ENCODE data around the gene NR2C1. TPM values are rescaled to one million over a fixed set of nuclear protein-coding genes. Genes with fewer than 3 reads are reported as not detected.
"Not testable (repeated sequence)": the region's sequence is repeated elsewhere in the genome, so short reads cannot be mapped to it uniquely, and the experiment has no call there.

The NR2C1 gene
- total RNA-seq, 2 experiments from 2014 or later = 38.4 to 46.5 TPM

- POLR2A ChIA-PET = no interaction called here
- Mint-ChIP-seq H3K27ac (peak overlapping the region; percentile 14), H3K9me3 (peaks cover 17% of the 10 kb centered on the region), H3K36me3 (peaks cover 17% of the 10 kb centered on the region), H3K27me3 (no peaks in the 10 kb centered on the region), H3K4me3 (no peak overlapping the region), H3K4me1 (peaks cover 12% of the 10 kb centered on the region)
- no peak for DNase-seq
- no peak for ATAC-seq (ENCODE audit: low read depth)
These were observed 67.2 kb downstream of the NR2C1 start for GRCh38 chr12:95006206-95006605.

DNA sequence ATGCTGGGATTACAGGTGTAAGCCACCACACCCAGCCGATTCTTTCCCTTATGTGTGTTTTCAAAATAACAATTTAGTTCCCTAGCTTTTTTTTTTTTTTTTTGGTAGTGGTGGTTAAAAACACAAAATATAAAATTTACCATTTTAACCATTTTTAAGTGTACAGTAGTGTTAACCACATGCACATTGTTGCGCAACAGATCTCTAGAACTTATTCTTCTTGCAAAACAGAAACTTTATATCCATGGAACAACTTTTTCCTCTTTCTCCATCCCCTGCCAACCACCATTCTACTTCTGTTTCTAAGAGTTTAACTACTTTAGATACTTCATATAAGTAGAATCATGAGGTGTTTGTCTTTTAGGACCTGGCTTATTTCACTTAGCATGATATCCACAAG lies 68.8 kb downstream of the NR2C1 start:
- Mint-ChIP-seq H3K9me3 (peaks cover 13% of the 10 kb centered on the region), H3K36me3 (peaks cover 22% of the 10 kb centered on the region), H3K4me1 (peaks cover 22% of the 10 kb centered on the region), H3K4me3 (peak overlapping the region; percentile 20), H3K27me3 (no peaks in the 10 kb centered on the region), H3K27ac (no peak overlapping the region)
- DNase-seq = no peak
- POLR2A ChIA-PET = interaction anchor here (0.7 to 1.8 kb wide), 2 partner anchors 15 to 387 kb away, joined by 3 to 18 read pairs; no protein-coding TSS in a partner anchor
- ATAC-seq (ENCODE audit: low read depth) = no peak

- peaks cover 13% of the 10 kb centered on the region for H3K9me3 Mint-ChIP-seq
- H3K27ac Mint-ChIP-seq = peak overlapping the region; percentile 88
- no peaks in the 10 kb centered on the region for H3K27me3 Mint-ChIP-seq
- DNase-seq = no peak
- peaks cover 26% of the 10 kb centered on the region for H3K36me3 Mint-ChIP-seq
- ATAC-seq (ENCODE audit: low read depth) = no peak
- POLR2A ChIA-PET = interaction anchor here (0.5 to 1.8 kb wide), 12 partner anchors 8 to 386 kb away, joined by 3 to 18 read pairs (median 4); partner anchors contain the start of gene NR2C1
- peak overlapping the region; percentile 92 for H3K4me3 Mint-ChIP-seq
- peaks cover 29% of the 10 kb centered on the region for H3K4me1 Mint-ChIP-seq
These were observed 69.5 kb downstream of the NR2C1 start for GRCh38 chr12:95003921-95004272.

GRCh38 chr12:95003213-95003920 lies 70.1 kb downstream of the NR2C1 start, which contains the start of gene NDUFA12:
Gene NDUFA12, minus strand, starts transcription at chr12:95003697. Its CDS starts 17 bp downstream, at chr12:95003680.
- peaks cover 13% of the 10 kb centered on the region for H3K9me3 Mint-ChIP-seq
- H3K27ac Mint-ChIP-seq = peak within 1 kb of the TSS; percentile 88

GRCh38 chr12:95002754-95003153 lies 70.7 kb downstream of the NR2C1 start:
- Mint-ChIP-seq H3K27me3 (no peaks in the 10 kb centered on the region), H3K4me3 (peak overlapping the region; percentile 92), H3K27ac (peak overlapping the region; percentile 88), H3K9me3 (peaks cover 13% of the 10 kb centered on the region), H3K4me1 (peaks cover 35% of the 10 kb centered on the region), H3K36me3 (peaks cover 33% of the 10 kb centered on the region)
- no peak for DNase-seq
- POLR2A ChIA-PET = interaction anchor here (0.8 to 1.8 kb wide), 5 partner anchors 9 to 70 kb away, joined by 4 to 18 read pairs (median 7); partner anchors contain the start of gene NR2C1
- ATAC-seq (ENCODE audit: low read depth) = no peak

More at GRCh38 chr12:95003213-95003920, 70.1 kb downstream of the NR2C1 start, which contains the start of gene NDUFA12:
- POLR2A ChIA-PET = interaction anchor here (0.5 to 1.8 kb wide), 12 partner anchors 9 to 247 kb away, joined by 3 to 18 read pairs (median 4); partner anchors contain the start of gene NR2C1
- DNase-seq (peak; percentile 96), ATAC-seq (ENCODE audit: low read depth) (peak; percentile 99)
- peaks cover 30% of the 10 kb centered on the region for H3K36me3 Mint-ChIP-seq
- H3K4me3 Mint-ChIP-seq = peak within 1 kb of the TSS; percentile 92
- H3K4me1 Mint-ChIP-seq = peaks cover 32% of the 10 kb centered on the region
- H3K27me3 Mint-ChIP-seq = no peaks in the 10 kb centered on the region

DNA sequence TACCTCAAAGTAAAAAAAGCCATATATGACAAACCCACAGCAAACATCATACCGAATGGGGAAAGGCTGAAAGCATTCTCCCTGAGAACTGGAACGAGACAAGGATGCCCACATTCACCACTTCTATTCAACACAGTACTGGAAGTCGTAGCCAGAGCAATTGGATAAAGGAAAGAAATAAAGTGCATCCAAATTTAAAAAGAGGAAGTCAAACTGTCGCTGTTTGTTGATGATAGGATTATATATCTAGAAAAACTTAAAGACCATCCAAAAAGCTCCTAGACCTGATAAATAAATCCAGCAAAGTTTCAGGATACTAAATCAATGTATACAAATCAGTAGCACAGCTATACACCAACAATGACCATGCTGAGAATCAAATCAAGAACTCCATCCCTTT lies 75.1 kb downstream of the NR2C1 start:
- peaks cover 31% of the 10 kb centered on the region for H3K36me3 Mint-ChIP-seq
- no peaks in the 10 kb centered on the region for H3K9me3 Mint-ChIP-seq
- ATAC-seq (ENCODE audit: low read depth) = no peak
- no peak for DNase-seq
- no peak overlapping the region for H3K27ac Mint-ChIP-seq
- peaks cover 28% of the 10 kb centered on the region for H3K4me1 Mint-ChIP-seq
- H3K27me3 Mint-ChIP-seq = no peaks in the 10 kb centered on the region
- POLR2A ChIA-PET = no interaction called here
- H3K4me3 Mint-ChIP-seq = no peak overlapping the region

GRCh38 chr12:94997726-94998125 lies 75.7 kb downstream of the NR2C1 start:
- no peaks in the 10 kb centered on the region for H3K9me3 Mint-ChIP-seq
- ATAC-seq (ENCODE audit: low read depth) (no peak), DNase-seq (no peak)
- H3K27ac Mint-ChIP-seq = no peak overlapping the region
- peaks cover 31% of the 10 kb centered on the region for H3K36me3 Mint-ChIP-seq
- POLR2A ChIA-PET = no interaction called here
- peaks cover 28% of the 10 kb centered on the region for H3K4me1 Mint-ChIP-seq
- no peaks in the 10 kb centered on the region for H3K27me3 Mint-ChIP-seq
- no peak overlapping the region for H3K4me3 Mint-ChIP-seq

DNA sequence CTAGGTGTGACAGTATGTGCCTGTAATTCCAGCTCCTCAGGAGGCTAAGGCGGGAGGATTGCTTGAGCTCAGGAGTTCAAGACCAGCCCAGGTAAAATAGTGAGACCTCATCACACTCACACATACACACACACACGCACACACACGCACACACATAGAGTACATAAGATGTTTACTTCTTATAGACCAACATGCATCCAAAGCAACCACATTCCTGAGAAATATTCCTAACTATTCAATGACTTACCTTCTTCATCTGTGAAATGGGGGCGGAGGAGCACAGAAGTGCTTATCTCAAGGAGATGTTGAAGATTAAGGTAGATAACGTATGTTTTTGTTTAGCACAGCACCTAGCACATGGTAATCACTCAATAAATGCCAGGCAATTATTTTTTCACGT lies 76.4 kb downstream of the NR2C1 start:
- Mint-ChIP-seq H3K9me3 (no peaks in the 10 kb centered on the region), H3K27ac (no peak overlapping the region), H3K4me3 (no peak overlapping the region), H3K27me3 (no peaks in the 10 kb centered on the region), H3K4me1 (peaks cover 25% of the 10 kb centered on the region), H3K36me3 (peaks cover 31% of the 10 kb centered on the region)
- POLR2A ChIA-PET = no interaction called here
- ATAC-seq (ENCODE audit: low read depth) = no peak
- DNase-seq = no peak

DNA sequence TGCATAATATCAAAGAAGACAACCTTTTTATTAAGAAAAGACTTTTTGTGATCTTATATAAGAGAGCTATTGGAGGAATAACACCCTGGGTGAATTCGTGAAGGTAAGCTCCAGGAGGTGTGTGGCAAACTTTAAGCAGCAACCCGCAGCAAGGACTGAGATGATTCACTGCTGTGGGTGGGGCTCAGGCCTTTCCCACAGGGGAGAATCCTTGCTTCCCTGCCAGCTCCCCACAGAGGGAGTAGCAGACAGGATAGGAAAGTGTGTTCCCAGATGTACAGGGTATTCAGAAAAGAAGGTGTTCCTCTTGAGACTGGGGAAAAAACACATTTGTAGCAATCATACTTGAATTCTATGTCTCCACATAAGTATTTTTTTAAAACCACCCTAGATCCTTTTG lies 79.1 kb downstream of the NR2C1 start:
- POLR2A ChIA-PET = interaction anchor here (0.7 to 1.3 kb wide), 2 partner anchors 9 kb away, joined by 3 to 4 read pairs; partner anchors contain the start of gene NDUFA12
- Mint-ChIP-seq H3K27ac (no peak overlapping the region), H3K4me3 (no peak overlapping the region)

GRCh38 chr12:94993855-94994254 lies 79.6 kb downstream of the NR2C1 start:
- not testable (repeated sequence) for H3K27me3 Mint-ChIP-seq; H3K9me3 Mint-ChIP-seq; DNase-seq; ATAC-seq (ENCODE audit: low read depth); H3K27ac Mint-ChIP-seq; H3K4me3 Mint-ChIP-seq
- Mint-ChIP-seq H3K4me1 (peaks cover 24% of the 10 kb centered on the region), H3K36me3 (peaks cover 25% of the 10 kb centered on the region)
- POLR2A ChIA-PET = interaction anchor here (0.7 to 1.3 kb wide), 2 partner anchors 9 to 10 kb away, joined by 3 to 4 read pairs; partner anchors contain the start of gene NDUFA12

More for the DNA sequence above, 79.1 kb downstream of the NR2C1 start:
- DNase-seq (no peak), ATAC-seq (ENCODE audit: low read depth) (no peak)
- Mint-ChIP-seq H3K9me3 (no peaks in the 10 kb centered on the region), H3K4me1 (peaks cover 24% of the 10 kb centered on the region), H3K27me3 (no peaks in the 10 kb centered on the region), H3K36me3 (peaks cover 25% of the 10 kb centered on the region)

GRCh38 chr12:94990222-94990621 lies 83.2 kb downstream of the NR2C1 start:
- ATAC-seq (ENCODE audit: low read depth) (peak; percentile 28), DNase-seq (no peak)
- POLR2A ChIA-PET = interaction anchor here (1.0 to 3.2 kb wide), 2 partner anchors 13 to 83 kb away, joined by 3 to 18 read pairs; partner anchors contain the start of gene NDUFA12
- no peak overlapping the region for H3K4me3 Mint-ChIP-seq
- no peak overlapping the region for H3K27ac Mint-ChIP-seq
- H3K4me1 Mint-ChIP-seq = peaks cover 36% of the 10 kb centered on the region
- H3K27me3 Mint-ChIP-seq = no peaks in the 10 kb centered on the region
- H3K9me3 Mint-ChIP-seq = no peaks in the 10 kb centered on the region
- peaks cover 27% of the 10 kb centered on the region for H3K36me3 Mint-ChIP-seq

DNA sequence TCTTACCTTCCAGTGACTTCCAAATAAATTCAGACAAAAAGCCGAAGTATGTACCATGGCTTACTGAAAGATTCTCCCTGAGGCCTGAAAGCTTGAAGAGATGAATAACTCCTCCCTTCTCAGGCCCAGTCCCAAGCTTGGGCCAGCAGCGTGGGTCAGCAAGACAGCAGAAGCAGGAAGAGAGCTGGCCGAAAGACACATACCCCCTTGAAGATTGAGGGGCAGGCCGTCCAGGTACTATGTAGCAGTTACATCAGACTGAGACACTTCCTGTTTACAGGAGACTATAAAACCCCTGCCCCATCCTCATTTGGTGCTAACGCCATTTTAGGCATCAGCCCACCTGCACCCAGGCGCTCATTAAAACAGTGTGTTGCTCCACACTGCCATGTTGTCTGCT lies 84.9 kb downstream of the NR2C1 start:
- DNase-seq = no peak
- POLR2A ChIA-PET = interaction anchor here (3.2 kb wide), 1 partner anchor 15 kb away, joined by 18 read pairs; the partner anchor contains the start of gene NDUFA12
- Mint-ChIP-seq H3K4me1 (peaks cover 40% of the 10 kb centered on the region), H3K4me3 (peak overlapping the region; percentile 8), H3K27me3 (no peaks in the 10 kb centered on the region), H3K27ac (peak overlapping the region; percentile 69), H3K9me3 (no peaks in the 10 kb centered on the region), H3K36me3 (peaks cover 28% of the 10 kb centered on the region)
- ATAC-seq (ENCODE audit: low read depth) = no peak

DNA sequence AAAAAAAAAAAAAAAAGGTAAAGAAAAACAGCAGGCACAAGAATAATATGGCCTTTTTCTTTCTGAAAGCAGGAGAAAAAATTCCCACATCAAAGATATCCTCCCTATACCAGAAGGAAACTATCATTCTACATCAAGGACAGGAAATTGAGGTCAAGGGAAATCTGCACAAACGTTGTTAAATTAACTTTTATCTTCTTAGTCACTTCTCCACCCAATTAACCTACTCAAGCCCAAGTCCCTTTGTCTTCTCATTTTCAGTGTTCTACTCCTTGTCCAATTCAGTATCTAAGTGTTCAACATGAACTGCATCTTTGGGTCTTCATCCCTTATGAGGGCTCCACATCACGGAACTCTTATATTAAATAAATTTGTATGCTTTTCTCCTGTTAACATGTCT lies 85.6 kb downstream of the NR2C1 start:
- peaks cover 45% of the 10 kb centered on the region for H3K4me1 Mint-ChIP-seq
- peak overlapping the region; percentile 75 for H3K27ac Mint-ChIP-seq
- H3K4me3 Mint-ChIP-seq = peak overlapping the region; percentile 68
- no peaks in the 10 kb centered on the region for H3K27me3 Mint-ChIP-seq
- POLR2A ChIA-PET = interaction anchor here (3.2 kb wide), 1 partner anchor 16 kb away, joined by 18 read pairs; the partner anchor contains the start of gene NDUFA12
- H3K36me3 Mint-ChIP-seq = peaks cover 29% of the 10 kb centered on the region
- no peaks in the 10 kb centered on the region for H3K9me3 Mint-ChIP-seq
- peak; percentile 55 for ATAC-seq (ENCODE audit: low read depth)
- no peak for DNase-seq
